ENCODE measurements around the gene HDDC3. TPM values are rescaled to one million over a fixed set of nuclear protein-coding genes. Genes with fewer than 3 reads are reported as not detected.

Gene HDDC3
- total RNA-seq, 4 donors from 2014 or later: 13.4 to 22.2 (median 17.2) TPM

DNA sequence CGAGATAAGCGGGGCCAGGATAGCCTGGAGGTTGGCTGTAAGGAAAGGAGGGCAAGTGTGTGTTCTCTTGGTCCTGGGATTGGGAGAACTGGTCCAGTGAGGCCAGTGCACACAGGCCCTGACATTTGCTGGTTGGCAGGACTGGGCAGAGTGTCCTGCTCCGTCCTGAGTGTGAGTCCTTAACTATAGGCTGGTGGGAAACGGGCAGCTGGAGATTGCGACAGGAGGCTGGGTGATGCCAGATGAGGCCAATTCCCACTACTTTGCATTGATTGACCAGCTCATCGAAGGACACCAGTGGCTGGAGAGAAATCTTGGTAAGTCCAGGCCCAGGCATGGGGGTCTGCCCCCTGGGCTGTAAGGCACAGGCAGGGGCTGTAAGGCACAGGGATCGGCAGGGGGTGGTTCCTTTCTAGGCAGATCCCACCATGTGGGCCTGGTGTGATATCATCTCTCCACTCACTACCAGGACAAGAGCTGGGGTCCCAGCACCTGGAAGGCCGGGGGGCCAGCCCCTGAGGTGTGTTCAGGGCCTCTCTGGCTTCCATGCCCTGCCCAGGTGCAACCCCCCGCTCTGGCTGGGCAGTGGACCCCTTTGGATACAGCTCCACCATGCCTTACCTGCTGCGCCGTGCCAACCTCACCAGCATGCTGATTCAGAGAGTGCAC lies 26.0 kb downstream of the HDDC3 start:
- H3K9me3 ChIP-seq: no peaks in the 10 kb centered on the region
- peaks cover 0 to 64% of the 10 kb centered on the region in 2 donors for H3K36me3 ChIP-seq

DNA sequence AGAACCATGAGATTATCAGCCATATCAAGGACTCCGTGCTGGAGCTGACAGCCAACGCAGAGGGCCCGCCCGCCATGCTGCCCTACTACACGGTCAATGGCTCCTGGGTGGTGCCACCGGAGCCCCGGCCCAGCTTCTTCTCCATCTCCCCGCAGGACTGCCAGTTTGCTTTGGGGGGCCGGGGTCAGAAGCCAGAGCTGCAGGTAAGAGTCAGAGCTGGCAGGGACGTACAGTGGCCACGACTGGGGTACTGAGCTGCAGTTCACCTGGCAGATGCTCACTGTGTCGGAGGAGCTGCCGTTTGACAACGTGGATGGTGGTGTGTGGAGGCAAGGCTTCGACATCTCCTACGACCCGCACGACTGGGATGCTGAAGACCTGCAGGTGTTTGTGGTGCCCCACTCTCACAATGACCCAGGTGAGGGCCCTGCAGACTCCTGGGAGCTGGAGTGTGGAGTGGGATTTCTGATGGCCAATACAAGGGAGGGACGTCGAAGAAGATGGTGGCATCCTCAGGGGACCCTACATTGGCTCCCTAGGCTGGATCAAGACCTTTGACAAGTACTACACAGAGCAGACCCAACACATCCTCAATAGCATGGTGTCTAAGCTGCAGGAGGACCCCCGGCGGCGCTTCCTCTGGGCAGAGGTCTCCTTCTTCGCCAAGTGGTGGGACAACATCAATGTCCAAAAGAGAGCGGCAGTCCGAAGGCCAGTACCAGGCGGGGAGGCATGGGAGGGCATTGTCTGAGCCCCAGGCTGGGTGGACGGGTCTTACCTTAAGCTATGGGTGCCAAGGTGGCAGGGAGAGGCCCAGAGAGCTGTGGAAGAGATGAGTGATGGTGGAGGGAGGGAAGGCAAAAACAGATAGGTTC lies 26.8 kb downstream of the HDDC3 start:
- intact Hi-C loops (cut with DNase I; ENCODE audit: low total_unique reads): no loop called here
- in situ Hi-C loops (cut with MboI; ENCODE audit: low sequenced_read_pairs in 4 of 4): no loop called here
- DNase-seq (no peak), ATAC-seq (no peak)
- TF ChIP-seq POLR2A (IDR thresholded peaks at IDR 0.05): no peak
- TF ChIP-seq, protein P1, sequence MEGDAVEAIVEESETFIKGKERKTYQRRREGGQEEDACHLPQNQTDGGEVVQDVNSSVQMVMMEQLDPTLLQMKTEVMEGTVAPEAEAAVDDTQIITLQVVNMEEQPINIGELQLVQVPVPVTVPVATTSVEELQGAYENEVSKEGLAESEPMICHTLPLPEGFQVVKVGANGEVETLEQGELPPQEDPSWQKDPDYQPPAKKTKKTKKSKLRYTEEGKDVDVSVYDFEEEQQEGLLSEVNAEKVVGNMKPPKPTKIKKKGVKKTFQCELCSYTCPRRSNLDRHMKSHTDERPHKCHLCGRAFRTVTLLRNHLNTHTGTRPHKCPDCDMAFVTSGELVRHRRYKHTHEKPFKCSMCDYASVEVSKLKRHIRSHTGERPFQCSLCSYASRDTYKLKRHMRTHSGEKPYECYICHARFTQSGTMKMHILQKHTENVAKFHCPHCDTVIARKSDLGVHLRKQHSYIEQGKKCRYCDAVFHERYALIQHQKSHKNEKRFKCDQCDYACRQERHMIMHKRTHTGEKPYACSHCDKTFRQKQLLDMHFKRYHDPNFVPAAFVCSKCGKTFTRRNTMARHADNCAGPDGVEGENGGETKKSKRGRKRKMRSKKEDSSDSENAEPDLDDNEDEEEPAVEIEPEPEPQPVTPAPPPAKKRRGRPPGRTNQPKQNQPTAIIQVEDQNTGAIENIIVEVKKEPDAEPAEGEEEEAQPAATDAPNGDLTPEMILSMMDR (IDR thresholded peaks at IDR 0.05 in 4 of 5, conservative IDR thresholded peaks at IDR 0.05 in 1 of 5): no peak
- no peak overlapping the region for H3K4me3 ChIP-seq
- no peaks in the 10 kb centered on the region for H3K9me3 ChIP-seq
- H3K27ac ChIP-seq: peak overlapping the region in 2 of 4 donors; percentile 8 to 20
- no peaks in the 10 kb centered on the region for H3K27me3 ChIP-seq
- peaks cover 0 to 56% of the 10 kb centered on the region in 2 donors for H3K36me3 ChIP-seq
- H3K4me1 ChIP-seq: peaks cover 22 to 32% of the 10 kb centered on the region in 2 donors

More for the DNA sequence above, 26.0 kb downstream of the HDDC3 start:
- no peaks in the 10 kb centered on the region for H3K27me3 ChIP-seq
- ATAC-seq (no peak), DNase-seq (no peak)
- in situ Hi-C loops (cut with MboI; ENCODE audit: low sequenced_read_pairs in 4 of 4): no loop called here
- H3K4me1 ChIP-seq: peaks cover 22 to 32% of the 10 kb centered on the region in 2 donors
- H3K4me3 ChIP-seq: no peak overlapping the region
- no peak for TF ChIP-seq POLR2A (IDR thresholded peaks at IDR 0.05)
- TF ChIP-seq, protein P1 (IDR thresholded peaks at IDR 0.05 in 4 of 5, conservative IDR thresholded peaks at IDR 0.05 in 1 of 5): no peak
- intact Hi-C loops (cut with DNase I; ENCODE audit: low total_unique reads): no loop called here
- peak overlapping the region in 2 of 4 donors; percentile 55 to 62 for H3K27ac ChIP-seq

DNA sequence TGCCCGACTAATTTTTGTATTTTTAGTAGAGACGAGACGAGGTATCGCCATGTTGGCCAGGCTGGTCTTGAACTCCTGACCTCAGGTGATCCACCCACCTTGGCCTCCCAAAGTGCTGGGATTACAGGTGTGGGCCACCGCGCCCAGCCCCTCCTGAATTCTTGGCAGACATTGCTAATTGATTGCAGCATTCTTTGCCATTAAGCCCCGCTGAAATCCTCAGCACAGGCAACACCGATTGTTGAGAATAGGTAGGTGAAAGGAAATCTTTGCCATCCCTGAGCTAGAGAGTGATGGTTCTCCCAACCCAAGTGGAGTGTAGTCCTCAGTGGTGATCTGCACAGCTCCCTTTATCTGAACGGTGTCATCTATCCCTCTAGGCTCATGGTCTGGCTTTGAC lies 27.6 kb downstream of the HDDC3 start:
- Histone ChIP-seq H3K4me3 (no peak overlapping the region), H3K27ac (peak overlapping the region in 2 of 4 donors; percentile 94 to 97), H3K4me1 (peaks cover 22 to 32% of the 10 kb centered on the region in 2 donors), H3K36me3 (peaks cover 0 to 48% of the 10 kb centered on the region in 2 donors), H3K9me3 (no peaks in the 10 kb centered on the region), H3K27me3 (no peaks in the 10 kb centered on the region)
- DNase-seq (no peak), ATAC-seq (no peak)
- intact Hi-C loops (cut with DNase I; ENCODE audit: low total_unique reads): no loop called here
- in situ Hi-C loops (cut with MboI; ENCODE audit: low sequenced_read_pairs in 4 of 4): no loop called here
- TF ChIP-seq POLR2A (IDR thresholded peaks at IDR 0.05): no peak
- TF ChIP-seq, protein P1 (IDR thresholded peaks at IDR 0.05 in 4 of 5, conservative IDR thresholded peaks at IDR 0.05 in 1 of 5): no peak

DNA sequence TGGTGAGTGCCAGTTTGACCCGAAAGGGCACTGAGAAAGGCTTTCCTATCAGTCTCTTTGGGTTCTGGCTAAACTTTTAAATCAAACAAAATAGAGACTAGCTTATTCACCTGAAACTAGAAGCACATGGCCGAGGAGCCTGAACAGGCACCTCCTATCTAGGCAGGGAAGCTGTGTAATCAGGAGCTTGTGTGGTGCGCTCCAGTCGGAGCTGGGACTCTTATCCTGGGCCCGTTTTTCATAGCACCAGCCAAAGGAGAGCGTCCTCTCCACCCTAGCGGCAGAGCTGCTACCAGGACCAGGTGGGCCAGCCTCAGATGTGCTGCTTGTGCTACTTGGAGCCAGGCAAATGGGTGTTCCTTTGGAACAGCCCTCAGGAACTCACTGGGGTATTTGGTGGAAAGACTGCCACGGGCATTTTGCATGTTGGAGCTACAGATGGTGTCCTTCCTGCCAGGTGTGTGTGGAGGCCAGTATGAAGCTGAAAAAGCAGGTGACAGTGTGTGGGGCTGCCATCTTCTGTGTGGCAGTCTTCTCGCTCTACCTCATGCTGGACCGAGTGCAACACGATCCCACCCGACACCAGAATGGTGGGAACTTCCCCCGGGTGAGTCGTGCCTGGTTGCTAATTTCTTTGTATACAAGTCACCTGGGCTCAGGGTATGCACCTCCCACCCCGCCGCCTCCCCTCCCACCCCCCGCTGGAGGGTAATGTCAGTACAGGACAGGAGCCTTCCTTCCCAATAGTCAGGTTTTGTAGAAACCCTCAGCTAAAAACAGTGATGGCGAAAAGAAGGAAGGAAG lies 28.4 kb downstream of the HDDC3 start:
- Histone ChIP-seq H3K36me3 (peaks cover 0 to 41% of the 10 kb centered on the region in 2 donors), H3K27ac (peak overlapping the region; percentile 85 to 97 (median 94)), H3K27me3 (no peaks in the 10 kb centered on the region), H3K4me1 (peaks cover 22 to 32% of the 10 kb centered on the region in 2 donors), H3K9me3 (no peaks in the 10 kb centered on the region), H3K4me3 (peak overlapping the region; percentile 70 to 81 (median 74))
- intact Hi-C loops (cut with DNase I; ENCODE audit: low total_unique reads): loop anchor here (1.0 to 2.0 kb wide), 3 partner anchors 12 to 90 kb away; partner anchors contain the start of gene PRC1
- in situ Hi-C loops (cut with MboI; ENCODE audit: low sequenced_read_pairs in 4 of 4): no loop called here
- DNase-seq (no peak), ATAC-seq (peak in 1 of 2 donors; percentile 9)
- no peak for TF ChIP-seq POLR2A (IDR thresholded peaks at IDR 0.05)
- TF ChIP-seq, protein P1 (IDR thresholded peaks at IDR 0.05 in 4 of 5, conservative IDR thresholded peaks at IDR 0.05 in 1 of 5): no peak

All from gastrocnemius medialis (tissue), 4 donors.